ENCODE results near the gene PARD3B. TPM values are rescaled to one million over a fixed set of nuclear protein-coding genes. Genes with fewer than 3 reads are reported as not detected.

Gene PARD3B
- total RNA-seq, 4 donors from 2014 or later = 21.8 to 85.6 (median 36.1) TPM

- Histone ChIP-seq H3K4me1 (no peaks in the 10 kb centered on the region), H3K27me3 (no peaks in the 10 kb centered on the region), H3K27ac (no peak overlapping the region), H3K9me3 (no peaks in the 10 kb centered on the region), H3K36me3 (no peaks in the 10 kb centered on the region), H3K4me3 (no peak overlapping the region)
- intact Hi-C loops (cut with DNase I; ENCODE audit: low total_unique reads) = no loop called here
- TF ChIP-seq POLR2A (IDR thresholded peaks at IDR 0.05) = no peak
- TF ChIP-seq, protein P1, sequence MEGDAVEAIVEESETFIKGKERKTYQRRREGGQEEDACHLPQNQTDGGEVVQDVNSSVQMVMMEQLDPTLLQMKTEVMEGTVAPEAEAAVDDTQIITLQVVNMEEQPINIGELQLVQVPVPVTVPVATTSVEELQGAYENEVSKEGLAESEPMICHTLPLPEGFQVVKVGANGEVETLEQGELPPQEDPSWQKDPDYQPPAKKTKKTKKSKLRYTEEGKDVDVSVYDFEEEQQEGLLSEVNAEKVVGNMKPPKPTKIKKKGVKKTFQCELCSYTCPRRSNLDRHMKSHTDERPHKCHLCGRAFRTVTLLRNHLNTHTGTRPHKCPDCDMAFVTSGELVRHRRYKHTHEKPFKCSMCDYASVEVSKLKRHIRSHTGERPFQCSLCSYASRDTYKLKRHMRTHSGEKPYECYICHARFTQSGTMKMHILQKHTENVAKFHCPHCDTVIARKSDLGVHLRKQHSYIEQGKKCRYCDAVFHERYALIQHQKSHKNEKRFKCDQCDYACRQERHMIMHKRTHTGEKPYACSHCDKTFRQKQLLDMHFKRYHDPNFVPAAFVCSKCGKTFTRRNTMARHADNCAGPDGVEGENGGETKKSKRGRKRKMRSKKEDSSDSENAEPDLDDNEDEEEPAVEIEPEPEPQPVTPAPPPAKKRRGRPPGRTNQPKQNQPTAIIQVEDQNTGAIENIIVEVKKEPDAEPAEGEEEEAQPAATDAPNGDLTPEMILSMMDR (IDR thresholded peaks at IDR 0.05) = no peak
- no peak for DNase-seq
Observed at GRCh38 chr2:204529795-204530463, 15.3 kb upstream of the PARD3B start.

DNA sequence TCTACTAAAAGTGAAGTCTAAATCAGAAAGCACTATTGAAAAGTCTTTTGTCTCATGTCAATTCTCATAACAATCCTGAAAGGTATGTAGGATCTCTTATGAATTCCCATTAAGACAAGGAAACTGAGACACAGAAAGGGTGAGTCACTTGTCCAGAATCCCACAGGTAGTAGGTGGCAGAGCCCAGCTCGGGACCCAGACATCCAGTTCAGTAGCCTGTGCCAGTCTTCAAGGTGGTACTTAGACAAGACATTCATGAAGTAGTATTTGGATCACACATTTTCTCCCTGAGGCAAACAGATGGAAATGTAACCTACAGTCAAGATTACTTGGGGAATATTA is 14.8 kb upstream of the PARD3B start:
- Histone ChIP-seq H3K27me3 (no peaks in the 10 kb centered on the region), H3K27ac (no peak overlapping the region), H3K4me1 (no peaks in the 10 kb centered on the region), H3K36me3 (no peaks in the 10 kb centered on the region), H3K9me3 (no peaks in the 10 kb centered on the region), H3K4me3 (no peak overlapping the region)
- TF ChIP-seq POLR2A (IDR thresholded peaks at IDR 0.05) = no peak
- TF ChIP-seq, protein P1 (IDR thresholded peaks at IDR 0.05) = no peak
- intact Hi-C loops (cut with DNase I; ENCODE audit: low total_unique reads) = no loop called here
- no peak for DNase-seq

DNA sequence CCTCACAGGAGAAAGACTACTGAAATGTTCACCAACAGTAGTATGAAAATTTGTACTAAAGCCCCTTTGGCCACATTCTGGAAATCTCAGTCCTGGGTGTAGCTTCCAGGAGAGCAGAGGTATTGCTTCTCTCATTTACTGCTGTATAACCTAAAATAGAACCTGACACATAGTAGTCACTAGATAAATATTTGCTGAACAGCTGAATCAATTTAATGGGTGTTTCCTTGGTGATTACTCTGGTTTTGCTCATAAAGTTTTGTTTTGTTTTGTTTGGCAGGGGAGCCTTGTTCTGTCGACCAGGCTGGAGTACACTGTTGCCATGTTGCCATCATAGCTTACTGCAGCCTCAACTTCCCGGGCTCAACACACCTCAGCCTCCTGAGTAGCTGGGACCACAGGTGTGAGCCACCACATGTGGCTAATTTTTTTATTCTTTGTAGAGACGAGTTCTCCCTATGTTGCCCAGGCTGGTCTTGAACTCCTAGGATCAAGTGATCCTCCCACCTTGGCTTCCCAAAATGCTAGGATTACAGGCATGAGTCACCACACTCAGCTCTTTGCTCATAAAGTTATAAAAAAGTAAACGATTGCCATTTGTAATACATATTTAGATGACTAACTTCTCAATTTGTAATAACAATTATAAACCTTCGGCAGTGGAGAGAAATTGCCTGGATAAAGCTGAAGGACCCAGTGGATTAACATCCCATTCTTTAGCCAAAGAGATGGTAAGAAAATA is 11.5 kb upstream of the PARD3B start:
- no peaks in the 10 kb centered on the region for H3K9me3 ChIP-seq
- H3K27me3 ChIP-seq = no peaks in the 10 kb centered on the region
- no peak overlapping the region for H3K27ac ChIP-seq
- H3K36me3 ChIP-seq = no peaks in the 10 kb centered on the region
- no peaks in the 10 kb centered on the region for H3K4me1 ChIP-seq
- intact Hi-C loops (cut with DNase I; ENCODE audit: low total_unique reads) = no loop called here
- TF ChIP-seq POLR2A (IDR thresholded peaks at IDR 0.05) = no peak
- TF ChIP-seq, protein P1 (IDR thresholded peaks at IDR 0.05) = no peak
- H3K4me3 ChIP-seq = no peak overlapping the region
- DNase-seq = no peak

- Histone ChIP-seq H3K27me3 (no peaks in the 10 kb centered on the region), H3K36me3 (no peaks in the 10 kb centered on the region), H3K27ac (no peak overlapping the region), H3K9me3 (no peaks in the 10 kb centered on the region), H3K4me3 (no peak overlapping the region), H3K4me1 (no peaks in the 10 kb centered on the region)
- TF ChIP-seq POLR2A (IDR thresholded peaks at IDR 0.05) = no peak
- TF ChIP-seq, protein P1 (IDR thresholded peaks at IDR 0.05) = no peak
- intact Hi-C loops (cut with DNase I; ENCODE audit: low total_unique reads) = no loop called here
- DNase-seq = no peak
Observed at GRCh38 chr2:204535356-204535755, 9.9 kb upstream of the PARD3B start.

DNA sequence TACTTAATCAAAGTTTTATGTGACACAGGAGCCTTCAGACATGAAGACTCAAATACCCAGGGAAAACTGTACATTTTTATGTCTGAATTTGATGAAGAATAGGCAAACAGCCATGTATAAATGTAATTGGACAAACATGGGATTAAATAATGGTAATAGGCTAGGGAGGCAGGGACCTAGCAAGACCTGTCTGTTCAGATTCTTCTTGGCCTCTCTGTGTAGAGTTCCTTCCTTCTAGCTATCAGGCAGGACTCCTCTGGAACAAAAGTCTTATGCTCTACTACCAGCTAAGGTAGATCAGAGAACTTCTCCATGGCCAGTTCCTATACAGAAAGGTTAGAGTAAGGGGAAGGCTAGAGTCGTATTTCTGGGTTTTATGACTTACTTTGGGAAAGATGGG is 9.5 kb upstream of the PARD3B start:
- Histone ChIP-seq H3K27me3 (no peaks in the 10 kb centered on the region), H3K36me3 (no peaks in the 10 kb centered on the region), H3K4me1 (no peaks in the 10 kb centered on the region), H3K27ac (no peak overlapping the region), H3K9me3 (no peaks in the 10 kb centered on the region), H3K4me3 (no peak overlapping the region)
- DNase-seq = no peak
- TF ChIP-seq POLR2A (IDR thresholded peaks at IDR 0.05) = no peak
- TF ChIP-seq, protein P1 (IDR thresholded peaks at IDR 0.05) = no peak
- intact Hi-C loops (cut with DNase I; ENCODE audit: low total_unique reads) = no loop called here
